ENCODE results near the gene DISC1.
"Not testable (repeated sequence)": the region's sequence is repeated elsewhere in the genome, so short reads cannot be mapped to it uniquely, and the experiment has no call there.

Gene DISC1

GRCh38 chr1:231626535-231626950, at the start of gene DISC1:
Gene DISC1, plus strand, starts transcription at chr1:231626790. Its CDS starts 78 bp downstream, at chr1:231626868.
- DNase-seq, result peak; percentile 86

DNA sequence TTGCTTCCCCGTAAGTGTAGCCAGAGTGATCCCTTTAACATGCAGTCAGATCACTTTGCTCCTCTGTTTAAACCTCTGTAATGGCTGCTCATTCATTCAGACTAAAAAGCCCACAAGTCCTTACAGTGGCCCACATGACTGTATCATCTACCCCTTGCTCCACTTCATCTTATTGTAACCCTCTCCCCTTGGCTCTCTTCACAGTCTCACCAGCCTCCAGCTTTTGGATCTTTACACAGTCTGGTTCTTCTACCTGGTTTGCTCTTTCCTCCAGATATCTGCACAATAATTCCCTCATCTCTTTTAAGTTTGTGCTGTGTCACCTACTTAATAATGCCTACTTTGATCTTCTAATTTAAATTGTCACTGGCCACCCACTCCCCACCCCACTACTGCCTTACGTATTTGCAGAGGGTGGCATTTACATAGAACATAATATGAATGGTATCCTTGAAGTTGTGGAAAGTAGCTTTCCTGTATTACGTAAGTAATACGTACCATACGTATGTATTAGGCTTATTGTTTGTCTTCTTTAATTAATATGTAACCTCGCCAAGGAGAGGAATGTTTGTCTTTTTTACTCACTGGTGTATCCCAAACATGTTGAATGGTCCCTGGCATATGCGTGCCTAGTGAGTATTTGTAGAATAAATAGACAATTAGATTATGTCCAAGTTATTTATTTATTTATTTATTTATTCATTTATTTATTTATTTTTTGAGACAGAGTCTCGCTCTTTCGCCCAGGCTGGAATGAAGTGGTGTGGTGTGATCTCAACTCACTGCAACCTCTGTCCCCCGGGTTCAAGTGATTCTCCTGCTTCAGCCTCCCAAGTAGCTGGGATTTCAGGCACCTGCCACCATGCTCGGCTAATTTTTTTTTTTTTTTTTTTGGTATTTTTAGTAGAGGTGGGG, 49.5 kb upstream of the DISC1 start:
- no peak for DNase-seq

DNA sequence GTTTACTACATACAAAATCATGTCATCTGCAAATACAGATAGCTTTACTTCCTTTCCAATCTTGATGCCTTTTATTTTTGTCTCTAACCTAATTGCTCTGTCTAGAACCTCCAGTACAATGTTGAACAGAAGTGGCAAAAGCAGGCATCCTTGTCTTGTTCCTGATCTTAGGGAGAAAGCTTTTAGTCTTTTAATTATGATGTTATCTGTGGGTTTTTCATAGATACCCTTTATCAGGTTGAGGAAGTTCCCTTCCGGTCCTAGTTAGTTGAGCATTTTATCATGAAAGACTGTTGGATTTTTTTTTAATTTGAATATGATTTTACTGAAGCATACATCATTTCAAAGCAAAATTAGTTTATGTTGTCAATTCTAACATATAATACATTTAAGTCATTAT, 45.7 kb upstream of the DISC1 start:
- DNase-seq, result no peak

DNA sequence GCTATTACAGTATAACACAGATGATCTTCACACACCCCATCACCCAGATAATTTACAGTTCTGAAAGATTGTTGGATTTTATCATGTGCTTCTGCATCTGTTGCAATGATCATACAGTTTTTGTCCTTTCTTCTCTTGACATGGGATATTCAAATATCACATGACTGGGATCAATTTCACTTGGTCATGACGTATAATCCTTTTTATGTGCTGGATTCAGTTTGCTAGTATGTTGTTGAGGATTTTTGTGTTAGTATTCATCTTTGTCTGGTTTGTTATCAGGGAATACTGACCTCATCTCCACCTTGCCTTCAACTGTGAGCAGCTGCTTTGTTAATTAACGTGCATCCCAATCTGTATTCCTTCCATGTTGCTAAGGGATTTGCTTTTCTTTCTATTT, 44.7 kb upstream of the DISC1 start:
- DNase-seq, result no peak

GRCh38 chr1:231583376-231583775, 43.2 kb upstream of the DISC1 start:
- no peak for DNase-seq

DNA sequence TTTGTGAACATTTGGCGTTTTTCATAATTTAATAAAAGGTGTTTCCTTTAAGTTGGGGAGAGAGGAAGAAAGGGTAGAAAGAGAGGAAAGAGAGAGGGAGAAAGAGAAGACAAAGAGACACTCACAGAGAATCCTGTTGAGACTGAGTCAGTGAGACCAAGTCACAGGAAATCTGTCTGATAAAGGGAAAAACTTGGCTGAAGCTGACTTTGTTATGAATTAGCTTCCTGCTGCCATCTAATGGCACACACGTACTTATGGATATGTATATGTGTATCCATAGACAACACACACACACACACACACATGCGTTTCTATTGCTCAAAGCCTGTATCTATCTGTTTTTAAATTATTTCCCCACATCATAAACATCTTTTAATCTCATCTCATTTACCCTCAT, 42.5 kb upstream of the DISC1 start:
- no peak for DNase-seq

GRCh38 chr1:231584921-231585320, 41.7 kb upstream of the DISC1 start:
- no peak for DNase-seq

DNA sequence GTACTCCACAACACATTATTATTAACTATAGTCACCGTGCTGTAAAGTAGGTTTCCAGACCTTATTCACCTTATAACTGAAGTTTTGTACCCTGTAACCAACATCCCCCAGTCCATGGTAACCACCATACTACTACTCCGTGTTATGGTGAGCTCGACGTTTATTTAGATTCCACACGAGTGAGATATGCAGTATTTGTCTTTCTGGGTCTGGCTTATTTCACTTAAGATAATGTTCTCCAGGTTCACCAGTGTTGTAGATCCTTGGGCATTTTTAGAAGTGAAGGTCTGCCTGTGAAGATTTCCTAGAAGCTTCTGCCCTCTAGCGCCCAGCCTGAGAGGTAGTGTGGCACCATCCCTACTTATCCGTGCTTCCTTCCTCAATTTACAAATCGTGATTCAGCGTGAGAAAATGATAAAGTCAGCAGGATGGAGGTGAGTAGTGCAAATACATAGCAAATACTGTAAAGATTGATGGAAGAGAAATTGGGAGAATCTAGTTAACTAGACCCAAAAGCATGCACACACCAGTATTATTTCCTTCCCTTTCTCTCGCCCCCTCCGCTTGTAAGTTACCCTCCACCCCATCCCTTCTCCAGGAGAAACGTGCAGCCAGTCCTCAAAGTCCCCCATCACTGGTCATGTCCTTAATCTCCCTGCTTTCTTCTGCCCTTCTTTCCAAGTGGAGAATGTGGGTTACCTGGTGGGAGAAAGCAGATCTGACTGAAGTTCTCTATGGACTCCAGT, 36.0 kb upstream of the DISC1 start:
- peak; percentile 68 for DNase-seq

- no peak for DNase-seq
These were observed 35.1 kb upstream of the DISC1 start for GRCh38 chr1:231591466-231591865.

GRCh38 chr1:231592809-231593208, 33.8 kb upstream of the DISC1 start:
- no peak for DNase-seq

DNA sequence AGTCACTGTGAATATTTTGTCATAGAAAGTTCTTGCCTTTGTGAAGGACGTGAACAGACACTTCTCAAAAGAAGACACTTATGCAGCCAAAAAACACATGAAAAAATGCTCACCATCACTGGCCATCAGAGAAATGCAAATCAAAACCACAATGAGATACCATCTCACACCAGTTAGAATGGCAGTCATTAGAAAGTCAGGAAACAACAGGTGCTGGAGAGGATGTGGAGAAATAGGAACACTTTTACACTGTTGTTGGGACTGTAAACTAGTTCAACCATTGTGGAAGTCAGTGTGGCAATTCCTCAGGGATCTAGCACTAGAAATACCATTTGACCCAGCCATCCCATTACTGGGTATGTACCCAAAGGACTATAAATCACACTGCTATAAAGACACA, 33.3 kb upstream of the DISC1 start:
- not testable (repeated sequence) for DNase-seq

DNA sequence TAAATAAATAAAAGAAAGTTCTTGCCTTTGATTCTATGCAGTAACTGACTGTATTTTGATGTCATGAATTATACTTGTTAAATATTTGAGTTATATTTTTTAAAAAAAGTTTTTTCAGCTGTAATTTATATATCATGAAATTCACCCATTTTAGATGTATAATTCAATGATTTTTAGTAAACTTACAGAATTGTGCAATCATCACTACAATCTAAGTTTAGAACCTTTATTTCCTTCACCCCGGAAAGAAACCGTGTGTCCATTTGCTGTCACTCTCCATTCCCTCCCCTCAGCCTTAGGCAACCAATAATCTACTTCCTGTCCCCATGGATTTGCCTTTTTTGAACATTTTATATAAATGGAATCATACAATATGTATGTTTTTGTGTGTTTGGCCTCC, 32.5 kb upstream of the DISC1 start:
- DNase-seq, result no peak

DNA sequence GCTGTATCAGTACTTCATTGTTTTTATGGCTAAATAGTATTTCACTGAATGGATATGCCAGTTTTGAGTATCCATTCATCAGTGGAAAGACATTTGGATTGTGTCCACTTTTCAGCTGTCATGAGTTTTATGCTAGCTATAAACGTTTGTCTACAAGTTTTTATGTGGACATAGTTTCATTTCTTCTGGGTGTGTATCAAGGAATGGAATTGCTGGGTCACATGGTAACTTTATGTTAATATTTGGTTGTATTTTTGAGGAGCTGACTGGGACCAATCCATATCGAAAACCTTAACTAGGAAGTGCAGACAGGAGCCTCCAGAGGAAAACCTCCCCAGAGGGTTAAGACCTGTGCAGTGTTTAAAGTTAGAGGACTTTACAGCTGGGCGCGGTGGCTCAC, 31.8 kb upstream of the DISC1 start:
- DNase-seq, result no peak

- no peak for DNase-seq
These were observed 30.2 kb upstream of the DISC1 start for GRCh38 chr1:231596337-231596791.

DNA sequence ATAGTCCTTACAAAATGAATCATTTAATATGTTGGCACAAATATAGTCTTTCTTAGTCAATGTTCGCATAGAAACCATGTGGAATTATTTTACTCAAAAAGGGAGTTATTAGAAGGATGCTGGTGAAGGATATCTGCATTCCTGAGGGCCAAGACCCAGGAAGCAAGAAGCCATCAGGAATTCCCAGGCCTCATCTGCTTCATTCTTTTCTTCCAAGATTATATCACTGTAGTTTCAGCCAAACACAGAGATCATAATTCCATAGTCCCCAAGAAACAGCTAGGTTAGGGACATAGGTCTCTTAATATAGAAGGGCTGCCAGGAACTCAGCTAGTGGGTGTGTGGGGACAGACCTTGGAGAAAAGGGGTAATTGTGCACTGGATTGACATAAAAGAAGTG, 28.6 kb upstream of the DISC1 start:
- no peak for DNase-seq

DNA sequence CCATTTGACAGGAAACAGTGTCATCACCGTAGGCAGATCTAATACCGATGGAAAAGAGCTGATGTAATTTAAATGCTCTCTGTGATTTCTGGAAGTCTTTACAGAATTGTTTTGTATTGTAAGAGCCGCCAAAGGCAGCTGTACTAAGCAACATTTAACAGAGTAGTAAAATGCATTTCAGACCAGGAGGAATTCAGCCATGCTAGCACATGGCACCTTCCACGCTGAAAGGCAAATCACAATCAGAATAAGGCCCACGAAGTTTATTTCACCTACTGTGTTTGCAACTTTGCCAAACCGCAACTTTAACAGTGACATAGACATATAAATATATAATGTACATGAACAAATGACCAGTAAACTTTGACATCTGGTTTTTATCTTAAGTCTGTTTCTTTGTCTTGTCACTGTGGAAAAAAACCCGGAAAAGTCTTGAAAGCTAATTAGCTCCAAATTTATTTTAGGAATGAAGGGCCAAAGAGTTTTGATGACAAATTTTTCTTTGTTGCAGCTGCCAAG, 26.1 kb upstream of the DISC1 start:
- no peak for DNase-seq

GRCh38 chr1:231601824-231602672, 24.5 kb upstream of the DISC1 start:
- DNase-seq, result no peak

DNA sequence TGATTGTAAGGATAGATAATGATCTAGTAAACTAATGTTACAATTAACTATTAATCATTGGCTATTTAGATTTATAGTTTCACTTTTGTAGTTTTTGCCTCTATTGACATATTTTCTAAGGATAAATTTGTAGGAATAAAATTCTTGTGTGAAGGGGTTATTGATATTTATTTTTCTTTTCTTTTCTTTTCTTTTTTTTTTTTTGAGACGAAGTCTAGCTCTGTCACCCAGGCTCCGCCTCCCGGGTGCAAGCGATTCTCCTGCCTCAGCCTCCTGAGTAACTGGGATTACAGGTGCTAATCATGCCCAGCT, 24.0 kb upstream of the DISC1 start:
- DNase-seq, result no peak

- peak; percentile 74 for DNase-seq
These were observed 22.9 kb upstream of the DISC1 start for GRCh38 chr1:231603598-231604275.

DNA sequence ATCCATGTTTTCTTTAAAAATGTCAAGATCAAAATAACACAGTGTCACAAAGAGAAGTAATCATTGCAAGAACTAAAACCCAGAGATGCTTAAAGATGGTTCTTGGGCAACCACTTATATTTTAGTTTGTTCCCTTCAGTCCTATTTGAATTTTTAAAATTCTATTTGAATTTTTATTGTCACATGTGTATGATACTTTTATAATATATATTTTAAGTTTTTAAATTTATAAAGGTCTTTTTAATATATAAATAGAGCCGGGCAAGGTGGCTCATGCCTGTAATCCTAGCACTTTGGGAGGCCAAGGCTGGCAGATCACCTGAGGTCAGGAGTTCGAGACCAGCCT, 22.3 kb upstream of the DISC1 start:
- no peak for DNase-seq

DNA sequence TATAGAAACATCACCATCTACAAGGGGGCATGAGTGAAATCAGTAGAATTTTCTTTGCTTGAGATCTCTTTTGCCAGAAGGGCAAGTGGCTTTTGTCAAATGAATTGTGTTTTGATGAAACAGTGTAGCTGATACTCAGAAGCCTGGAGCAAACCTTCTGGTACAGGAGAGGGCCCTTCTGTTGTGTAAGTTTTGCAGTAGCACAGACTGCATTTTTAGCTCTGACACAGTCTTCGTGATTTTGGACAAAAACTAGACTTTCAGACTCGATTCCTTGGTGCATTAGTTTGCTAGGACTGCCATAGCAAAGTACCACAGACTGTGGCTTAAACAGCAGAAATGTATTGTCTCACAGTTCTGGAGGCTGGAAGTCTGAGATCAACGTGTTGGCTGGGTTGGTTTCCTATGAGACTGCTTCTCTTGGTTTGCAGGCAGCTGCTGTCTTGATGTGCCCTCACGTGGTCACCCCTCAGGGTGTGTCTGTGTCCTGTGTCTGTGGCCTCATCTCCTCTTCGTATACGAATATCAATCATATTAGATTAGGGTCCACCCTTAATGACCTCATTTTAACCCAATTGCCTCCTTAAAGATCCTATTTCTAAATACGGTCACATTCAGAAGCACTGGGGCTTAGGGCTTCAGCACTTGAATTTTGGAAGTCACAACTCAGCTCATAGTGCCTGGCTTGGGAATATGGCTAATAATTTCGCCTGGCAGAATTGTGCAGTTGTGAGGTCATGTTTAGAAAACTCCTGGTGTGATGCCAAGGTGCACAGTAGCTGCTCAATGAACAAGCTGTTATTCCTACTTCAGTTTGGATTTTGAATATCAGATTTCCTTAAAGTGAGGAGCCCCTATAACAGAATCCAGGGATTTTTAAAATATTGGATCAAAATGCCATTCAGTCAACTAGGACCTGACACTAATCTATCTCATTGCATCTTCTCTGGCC, 21.2 kb upstream of the DISC1 start:
- DNase-seq, result no peak
